ENCODE measurements around the gene FBXO7.

FBXO7 gene

GRCh38 chr22:32532820-32533128, 58.2 kb downstream of the FBXO7 start:
- no peak for DNase-seq

- no peak for DNase-seq
Observed at GRCh38 chr22:32533265-32534111, 58.9 kb downstream of the FBXO7 start.

GRCh38 chr22:32534252-32535235, 59.9 kb downstream of the FBXO7 start:
- no peak for DNase-seq

- no peak for DNase-seq
Observed at GRCh38 chr22:32535531-32536190, 61.0 kb downstream of the FBXO7 start.

- no peak for DNase-seq
Observed at GRCh38 chr22:32536352-32536751, 61.7 kb downstream of the FBXO7 start.

GRCh38 chr22:32538521-32538920, 63.9 kb downstream of the FBXO7 start:
- no peak for DNase-seq

GRCh38 chr22:32539631-32540421, 65.2 kb downstream of the FBXO7 start:
- no peak for DNase-seq

- DNase-seq = no peak
Observed at GRCh38 chr22:32541481-32541880, 66.9 kb downstream of the FBXO7 start.

GRCh38 chr22:32542066-32542676, 67.6 kb downstream of the FBXO7 start:
- DNase-seq = no peak

- DNase-seq = no peak
Observed at GRCh38 chr22:32542677-32543357, 68.2 kb downstream of the FBXO7 start.

GRCh38 chr22:32544953-32545558, 70.4 kb downstream of the FBXO7 start:
- no peak for DNase-seq

- DNase-seq = no peak
Observed at GRCh38 chr22:32545801-32546200, 71.2 kb downstream of the FBXO7 start.

- DNase-seq = no peak
Observed at GRCh38 chr22:32546496-32546895, 71.9 kb downstream of the FBXO7 start.

- DNase-seq = no peak
Observed at GRCh38 chr22:32546935-32547334, 72.3 kb downstream of the FBXO7 start.

- DNase-seq = no peak
Observed at GRCh38 chr22:32548039-32548438, 73.4 kb downstream of the FBXO7 start.

All from NCI-H510A treated with DMSO at 0.1 percent for 48 hours (cell line).